Measurements from ENCODE around the gene EPHA4. TPM values are rescaled to one million over a fixed set of nuclear protein-coding genes. Genes with fewer than 3 reads are reported as not detected.

EPHA4 gene
- total and polyA plus RNA-seq, 11 donors, result 4.2 to 35.2 (median 19.5) TPM

- no peaks in the 10 kb centered on the region for H3K9me3 ChIP-seq
- no peak overlapping the region for H3K4me3 ChIP-seq
- intact Hi-C loops (cut with DNase I), result loop anchor here in 6 of 10 donors (10.0 kb wide), 5 partner anchors 65 to 765 kb away; partner anchors contain the start of gene EPHA4 (in 1 of the 6)
- H3K4me1 ChIP-seq, result peaks cover 0 to 18% (median 3%) of the 10 kb centered on the region in 12 donors
- no peaks in the 10 kb centered on the region for H3K27me3 ChIP-seq
- H3K27ac ChIP-seq, result no peak overlapping the region
- peaks cover 0 to 31% (median 3%) of the 10 kb centered on the region in 9 donors for H3K36me3 ChIP-seq
- TF ChIP-seq CTCF (IDR thresholded peaks at IDR 0.05), result no peak
- TF ChIP-seq POLR2A (IDR thresholded peaks at IDR 0.05), result no peak
- ATAC-seq (no peak), DNase-seq (no peak)
- 67 to 93% (median 91%) methylated on average over 4 of the region's 4 CpGs for WGBS, 4 donors
Measured at GRCh38 chr2:221449406-221449805, 122.7 kb downstream of the EPHA4 start.

GRCh38 chr2:221448844-221449390 lies 123.2 kb downstream of the EPHA4 start:
- Histone ChIP-seq H3K27me3 (no peaks in the 10 kb centered on the region), H3K9me3 (no peaks in the 10 kb centered on the region), H3K4me3 (no peak overlapping the region), H3K27ac (no peak overlapping the region), H3K36me3 (peaks cover 0 to 26% (median 0%) of the 10 kb centered on the region in 9 donors), H3K4me1 (peaks cover 0 to 23% (median 6%) of the 10 kb centered on the region in 12 donors)
- no peak for DNase-seq
- no peak for TF ChIP-seq POLR2A (IDR thresholded peaks at IDR 0.05)
- TF ChIP-seq CTCF (IDR thresholded peaks at IDR 0.05), result no peak
- intact Hi-C loops (cut with DNase I), result loop anchor here in 6 of 10 donors (10.0 kb wide), 5 partner anchors 66 to 764 kb away; partner anchors contain the start of gene EPHA4 (in 1 of the 6)
- no peak for ATAC-seq
- 49 to 71% (median 54%) methylated on average over 4 of the region's 4 CpGs for WGBS, 4 donors

GRCh38 chr2:221448057-221448843 lies 123.9 kb downstream of the EPHA4 start:
- H3K27ac ChIP-seq, result no peak overlapping the region
- no peaks in the 10 kb centered on the region for H3K27me3 ChIP-seq
- H3K36me3 ChIP-seq, result peaks cover 0 to 21% (median 0%) of the 10 kb centered on the region in 9 donors
- DNase-seq (no peak), ATAC-seq (no peak)
- no peak overlapping the region for H3K4me3 ChIP-seq
- intact Hi-C loops (cut with DNase I), result loop anchor here in 6 of 10 donors (10.0 kb wide), 5 partner anchors 67 to 763 kb away; partner anchors contain the start of gene EPHA4 (in 1 of the 6)
- H3K4me1 ChIP-seq, result peaks cover 0 to 29% (median 11%) of the 10 kb centered on the region in 12 donors
- H3K9me3 ChIP-seq, result no peaks in the 10 kb centered on the region
- 71 to 80% (median 74%) methylated on average over 8 of the region's 8 CpGs for WGBS, 4 donors
- TF ChIP-seq POLR2A (IDR thresholded peaks at IDR 0.05), result no peak
- no peak for TF ChIP-seq CTCF (IDR thresholded peaks at IDR 0.05)

GRCh38 chr2:221447310-221447709 lies 124.8 kb downstream of the EPHA4 start:
- DNase-seq, result no peak
- Histone ChIP-seq H3K27ac (no peak overlapping the region), H3K27me3 (no peaks in the 10 kb centered on the region), H3K4me1 (peaks cover 0 to 29% (median 11%) of the 10 kb centered on the region in 12 donors), H3K4me3 (no peak overlapping the region), H3K36me3 (peaks cover 0 to 19% (median 5%) of the 10 kb centered on the region in 9 donors), H3K9me3 (no peaks in the 10 kb centered on the region)
- WGBS, 4 donors, result 72 to 79% (median 78%) methylated on average over 6 of the region's 6 CpGs
- intact Hi-C loops (cut with DNase I), result loop anchor here in 6 of 10 donors (10.0 kb wide), 5 partner anchors 67 to 763 kb away; partner anchors contain the start of gene EPHA4 (in 1 of the 6)
- peak in 1 of 4 donors; percentile 21 for ATAC-seq
- TF ChIP-seq POLR2A (IDR thresholded peaks at IDR 0.05), result no peak
- TF ChIP-seq CTCF (IDR thresholded peaks at IDR 0.05), result no peak
